Mammary epithelial cell (primary cell): ENCODE results near the gene COL3A1.

Experiments
- CTCF ChIP-seq, 2 donors: IDR thresholded peaks in 1 of 2; conservative IDR thresholded peaks in 1 of 2; 2 replicates each; pipeline ENCODE4 v1.5.1; 2011 to 2012; ENCODE audit warnings: inconsistent platforms in 2 of 2, low read length in 2 of 2, mild to moderate bottlenecking in 2 of 2, control low read depth in 1 of 2, low read depth in 1 of 2; ENCODE audit not compliant: insufficient read depth in 1 of 2; ENCODE audit errors: extremely low read depth in 1 of 2
- EZH2 ChIP-seq: IDR thresholded peaks from 2 replicates; pipeline ENCODE4 v1.6.1; 2012; ENCODE audit warnings: low read length, inconsistent platforms, borderline replicate concordance

GRCh38 chr2:188952901-188953300 lies 21.3 kb upstream of the COL3A1 start:
- TF ChIP-seq CTCF (conservative IDR thresholded peaks at IDR 0.05 in 1 of 2, IDR thresholded peaks at IDR 0.05 in 1 of 2; ENCODE audit: extremely low read depth in 1 of 2, insufficient read depth in 1 of 2, low read depth in 1 of 2, low read length in 2 of 2) (no peak), EZH2 (no peak)
